Activated CD4-positive, CD25-positive, alpha-beta regulatory T cell treated with anti-CD3 and anti-CD28 coated beads, Interleukin-2, amount 50 U/mL, for 72 hours (primary cell): ENCODE data around the gene CFAP100.

Experiments used
- DNase-seq: peaks from one replicate; pipeline ENCODE4 v3.0.0; 2021

Gene CFAP100

DNA sequence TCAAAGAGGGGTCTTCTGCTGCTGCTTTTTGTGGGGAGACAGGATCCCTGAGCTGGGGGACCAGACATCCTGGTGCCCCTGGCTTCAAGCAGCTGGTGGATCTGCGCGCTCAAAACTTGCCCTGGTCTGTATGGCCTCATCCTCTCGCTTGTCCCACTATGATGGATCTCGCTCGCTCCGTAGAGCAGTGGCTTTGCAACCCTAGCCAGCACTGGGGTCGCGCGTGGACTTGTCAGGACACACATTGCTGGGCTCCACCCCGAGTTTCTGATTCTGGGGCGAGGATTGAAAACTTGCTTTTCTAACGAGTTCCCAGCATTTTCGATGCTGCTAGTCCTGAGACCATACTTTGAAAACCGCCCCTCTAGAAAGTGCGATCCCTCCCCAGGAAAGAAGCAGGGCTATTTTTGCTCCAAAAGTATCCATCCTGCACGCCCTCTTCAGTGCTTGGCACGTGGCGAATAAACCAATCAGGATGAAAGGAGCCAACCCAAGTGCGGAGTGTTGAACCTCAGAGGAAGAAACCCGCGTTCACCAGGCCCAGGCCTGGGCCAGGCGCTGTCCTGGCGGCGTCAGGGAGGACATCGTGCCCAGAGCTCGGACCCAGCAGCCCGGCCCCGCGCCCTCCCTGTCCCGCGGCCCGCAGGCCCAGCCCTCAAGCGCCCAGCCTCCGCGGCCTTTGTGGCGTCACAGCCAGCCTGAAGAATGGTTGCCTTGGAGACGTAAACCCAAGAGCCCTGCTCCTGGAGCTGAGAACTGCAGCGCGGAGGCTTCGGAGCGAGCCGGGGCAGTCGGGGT, at the start of gene CFAP100:
CFAP100 (plus strand) TSS at position 731 of the 798 bp plus-strand sequence. CDS start 1,092 bp downstream, outside the sequence.
- DNase-seq, result no peak

DNA sequence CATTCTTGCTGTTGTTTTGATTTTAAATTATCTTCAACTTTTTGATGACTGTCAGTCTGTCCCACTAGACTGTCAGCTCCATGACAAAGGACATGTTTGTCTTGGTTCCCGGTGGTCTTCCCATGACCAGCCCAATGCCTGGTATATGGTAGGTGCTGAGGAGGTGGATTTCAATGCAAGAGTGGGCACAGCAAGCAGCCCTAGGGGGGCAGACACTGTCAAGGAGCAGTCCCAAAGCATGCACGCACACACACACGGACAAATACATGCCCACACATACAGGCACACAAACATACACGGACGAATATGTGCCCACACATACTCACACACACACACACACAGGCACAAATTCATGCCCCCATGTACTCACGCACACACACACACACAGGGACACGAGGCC, 49.5 kb upstream of the CFAP100 start:
- peak; percentile 6 for DNase-seq

DNA sequence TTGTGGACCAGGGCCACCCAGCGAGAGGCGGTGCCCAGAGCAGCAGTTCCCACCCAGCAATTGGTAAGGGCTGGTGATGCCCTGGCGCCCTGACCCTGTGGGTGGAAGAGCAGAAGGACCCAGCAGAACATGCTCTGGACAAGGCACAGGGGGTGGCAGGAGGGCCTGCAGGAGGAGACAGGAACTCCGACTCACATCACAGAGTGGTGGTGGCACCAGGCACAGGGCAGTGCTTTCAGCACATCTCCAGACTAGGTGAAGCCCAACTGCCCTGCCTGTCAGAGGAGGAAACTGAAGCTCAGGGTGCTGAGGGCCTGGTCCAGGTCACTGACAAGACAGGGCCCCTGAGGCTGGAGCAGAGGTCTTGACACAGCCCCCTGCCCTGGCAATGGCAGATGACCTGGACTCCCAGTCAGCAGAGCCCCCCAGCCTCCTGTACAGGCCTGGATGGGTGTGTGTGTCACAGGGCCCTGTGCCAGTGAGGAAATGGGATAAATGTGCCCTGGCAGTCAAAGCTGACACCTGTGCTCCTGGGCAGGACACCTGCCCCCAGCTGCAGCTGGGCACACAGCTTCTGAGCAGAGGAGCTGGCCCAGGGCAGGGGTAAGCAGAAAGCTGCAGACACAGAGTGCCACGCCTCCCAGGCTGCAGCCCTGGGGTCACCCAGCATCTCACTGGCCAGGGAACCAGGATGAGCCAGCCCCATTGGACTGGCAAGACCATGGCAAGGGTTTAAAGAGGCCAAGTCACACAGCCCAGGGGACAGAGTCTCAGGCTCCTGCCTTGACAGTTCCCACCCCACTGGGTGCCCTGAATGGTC, 48.9 kb upstream of the CFAP100 start:
- DNase-seq, result peak; percentile 22

DNA sequence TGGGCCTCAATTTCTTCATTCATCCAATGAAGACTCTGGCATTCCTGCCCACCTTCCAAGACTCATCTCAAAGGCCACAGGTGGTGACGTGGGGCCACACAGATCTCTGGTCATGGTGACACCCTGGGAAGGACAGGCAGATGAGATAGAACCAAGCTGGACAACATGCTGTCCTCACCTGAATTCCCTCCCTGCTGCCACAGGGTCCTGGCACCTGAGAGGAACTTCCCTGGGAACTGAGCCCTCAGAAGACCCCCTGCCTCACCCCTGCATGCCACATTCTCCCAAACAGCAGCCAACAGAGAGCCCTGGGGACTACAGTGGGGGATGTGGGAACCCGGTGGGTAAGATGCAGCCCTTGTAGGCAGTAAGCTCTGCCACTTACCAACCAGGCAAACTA, 48.2 kb upstream of the CFAP100 start:
- DNase-seq, result no peak

DNA sequence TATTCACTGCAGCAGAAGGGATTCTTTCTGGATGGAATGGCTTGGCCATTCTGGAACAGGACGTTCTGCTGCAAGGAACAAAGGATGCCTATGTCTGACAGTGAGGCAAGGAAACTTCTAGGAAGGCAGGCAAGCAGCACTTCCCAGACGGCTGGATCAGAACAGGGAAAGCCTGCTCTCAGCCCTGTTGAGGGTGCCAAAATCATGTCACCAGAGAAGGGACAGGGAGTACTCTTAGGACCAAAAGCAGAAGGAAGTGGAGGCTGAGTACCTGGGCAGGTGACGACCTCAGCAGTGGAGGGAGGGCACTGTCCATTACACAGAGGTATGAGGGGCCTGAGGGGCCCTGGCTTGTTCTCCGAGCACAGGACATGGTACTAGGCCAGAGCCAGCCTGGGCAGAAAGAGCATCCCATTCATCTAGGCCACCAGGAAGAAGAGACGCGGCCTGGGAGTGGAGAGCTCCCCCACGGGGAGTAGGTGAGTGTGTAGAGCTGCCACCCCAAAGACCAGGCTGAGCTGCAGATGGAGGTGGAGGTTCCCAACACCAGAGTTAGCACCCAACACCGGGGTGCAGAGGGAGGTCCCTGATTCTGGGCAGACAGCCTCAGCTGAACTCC, 47.1 kb upstream of the CFAP100 start:
- DNase-seq, result peak; percentile 18

DNA sequence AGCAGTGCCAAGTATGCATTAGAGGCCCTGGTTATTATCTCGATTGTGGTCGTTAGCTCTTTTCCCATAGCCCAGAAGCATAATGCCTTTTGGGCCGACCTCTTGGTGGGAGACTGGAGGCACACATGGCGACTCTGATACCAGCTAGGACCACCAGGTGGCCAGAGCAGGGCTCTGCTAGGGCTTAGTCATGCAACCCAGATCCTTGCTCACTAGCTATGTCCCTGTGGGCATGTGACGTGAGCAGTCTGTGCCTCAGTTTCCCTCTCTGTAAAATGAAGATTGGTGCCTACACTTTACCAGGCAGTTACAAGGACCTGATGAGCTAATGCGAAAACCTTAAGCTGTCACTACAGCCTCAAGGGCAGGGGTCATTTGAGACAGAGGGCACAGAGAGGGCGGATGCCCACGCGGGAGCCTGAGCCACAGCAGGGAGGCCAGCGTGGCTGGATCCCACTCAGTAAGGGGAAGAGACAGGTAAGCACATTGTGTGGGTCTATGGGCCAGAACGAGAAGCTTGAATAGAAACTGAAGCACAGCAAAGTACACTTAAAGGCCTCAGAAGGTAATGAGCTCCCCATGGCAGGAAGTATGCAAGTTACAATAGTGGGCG, 46.3 kb upstream of the CFAP100 start:
- DNase-seq, result peak; percentile 25

DNA sequence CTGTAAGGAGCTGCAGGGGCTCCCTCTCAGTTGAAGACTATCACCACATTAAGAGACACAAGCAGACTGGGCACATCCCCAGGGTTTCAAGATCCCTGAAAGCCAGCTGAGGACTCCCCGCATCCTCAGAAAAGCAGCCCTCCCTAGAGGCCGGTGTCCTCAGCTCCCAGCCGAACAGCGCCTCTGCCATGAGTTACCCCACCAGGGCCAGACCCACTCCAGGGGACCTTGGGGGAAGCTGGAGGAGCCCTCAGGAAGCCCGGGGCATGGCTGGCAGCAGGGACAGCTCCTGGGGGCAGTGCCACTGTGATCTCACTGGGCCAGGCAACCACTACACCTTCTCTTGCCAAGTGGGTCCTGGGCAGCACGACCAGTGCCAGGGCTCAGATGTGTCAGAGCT, 45.6 kb upstream of the CFAP100 start:
- DNase-seq, result peak; percentile 18

DNA sequence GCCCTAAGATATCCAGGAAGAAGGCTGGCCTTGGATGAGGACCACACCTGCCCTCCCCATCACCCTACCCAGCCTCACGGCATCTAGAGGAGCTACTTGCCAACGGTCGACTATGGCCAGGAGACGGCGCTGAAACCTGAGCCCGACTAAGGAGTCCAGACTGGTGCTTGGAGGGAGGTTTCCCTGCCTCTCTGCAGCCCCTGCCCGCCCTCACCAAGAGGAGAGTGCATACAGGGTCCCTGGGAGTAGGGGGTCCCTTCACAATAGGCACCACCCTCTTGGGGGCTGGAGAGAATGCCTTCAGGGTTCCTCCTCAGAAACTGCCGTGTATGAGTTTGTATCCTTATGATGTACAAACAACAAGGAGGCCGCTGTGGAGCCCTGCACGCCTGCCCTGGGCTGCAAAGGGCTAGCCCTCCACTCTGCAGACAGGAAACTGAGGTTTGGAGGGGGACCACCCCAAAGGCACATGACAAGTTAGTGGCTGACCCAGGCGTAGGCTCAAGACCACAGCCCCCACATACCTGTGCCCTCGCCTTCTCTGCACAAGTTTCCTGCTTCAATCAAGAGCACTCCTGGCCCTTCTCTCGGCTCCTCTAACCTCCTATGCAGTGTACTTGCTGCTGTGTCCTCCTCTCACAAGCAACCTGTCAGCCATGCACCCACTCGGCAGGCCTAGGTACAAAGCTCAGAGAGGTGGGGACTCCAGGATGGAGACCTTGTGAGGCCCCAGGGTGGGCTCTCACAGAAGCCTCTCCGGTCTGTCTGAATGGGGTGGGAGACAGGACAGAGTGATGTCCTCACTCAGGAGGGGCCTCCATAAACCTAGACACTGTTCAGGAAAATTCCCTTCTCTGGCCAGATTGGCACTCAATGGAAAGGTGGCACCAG, 44.9 kb upstream of the CFAP100 start:
- DNase-seq, result peak; percentile 29

DNA sequence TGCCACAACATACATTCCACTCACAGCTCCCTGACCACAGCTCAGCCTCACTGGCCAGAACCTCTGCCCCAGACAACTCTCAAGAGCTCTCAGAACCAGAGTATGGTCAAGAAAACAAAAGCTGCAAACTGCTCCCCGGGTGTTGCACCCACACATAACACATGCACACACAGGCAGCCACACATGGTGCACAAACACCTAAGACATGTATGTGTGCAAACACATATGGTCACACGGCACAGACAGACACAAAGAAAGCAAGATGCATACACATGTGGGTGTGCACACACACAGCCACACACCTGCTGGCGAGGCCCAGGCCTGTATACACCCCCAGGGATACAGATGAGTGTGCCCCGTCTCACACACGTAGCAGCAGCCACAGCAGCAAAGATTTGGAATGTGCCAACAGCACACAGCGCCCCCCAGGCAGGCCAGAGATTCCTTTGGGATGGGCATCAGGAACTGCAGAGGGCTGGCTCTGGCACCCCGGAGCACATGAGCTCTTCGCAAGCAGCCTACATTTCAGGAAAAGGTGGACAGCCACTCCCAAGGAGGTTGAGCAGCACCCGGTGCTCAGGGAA, 44.1 kb upstream of the CFAP100 start:
- peak; percentile 14 for DNase-seq

DNA sequence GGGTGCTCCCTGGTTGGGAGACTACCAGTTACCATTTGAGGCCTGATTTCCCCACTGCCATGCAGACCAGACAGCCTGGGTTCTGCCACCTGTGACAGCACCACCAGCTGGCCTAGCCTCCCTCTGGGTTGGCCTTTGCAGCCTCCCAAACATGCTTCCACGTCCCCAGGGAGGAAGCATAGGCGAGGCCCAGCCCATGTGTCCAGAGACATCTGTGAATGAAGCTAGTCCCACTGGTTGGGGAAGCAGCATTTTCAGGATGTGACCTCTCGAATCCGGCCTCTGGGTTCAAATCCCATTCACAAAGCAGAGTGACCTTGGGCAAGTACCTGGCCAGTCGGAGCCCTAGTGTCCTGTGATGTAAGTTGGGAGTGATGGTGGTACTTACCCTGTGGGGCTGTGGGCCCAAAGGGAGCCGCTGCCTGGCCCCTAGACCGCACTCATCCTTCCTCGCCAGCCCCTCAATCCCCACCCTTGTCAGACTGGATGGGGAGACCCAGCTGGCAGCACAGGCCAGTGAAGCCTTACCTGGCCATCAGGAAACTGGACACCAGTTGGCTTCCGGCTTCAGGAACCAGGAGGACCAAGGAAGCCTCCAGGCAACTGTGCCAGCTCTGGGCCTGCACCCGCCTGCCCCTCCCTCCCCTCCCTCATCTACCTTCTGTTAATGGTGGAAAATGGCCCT, 43.5 kb upstream of the CFAP100 start:
- peak; percentile 6 for DNase-seq

DNA sequence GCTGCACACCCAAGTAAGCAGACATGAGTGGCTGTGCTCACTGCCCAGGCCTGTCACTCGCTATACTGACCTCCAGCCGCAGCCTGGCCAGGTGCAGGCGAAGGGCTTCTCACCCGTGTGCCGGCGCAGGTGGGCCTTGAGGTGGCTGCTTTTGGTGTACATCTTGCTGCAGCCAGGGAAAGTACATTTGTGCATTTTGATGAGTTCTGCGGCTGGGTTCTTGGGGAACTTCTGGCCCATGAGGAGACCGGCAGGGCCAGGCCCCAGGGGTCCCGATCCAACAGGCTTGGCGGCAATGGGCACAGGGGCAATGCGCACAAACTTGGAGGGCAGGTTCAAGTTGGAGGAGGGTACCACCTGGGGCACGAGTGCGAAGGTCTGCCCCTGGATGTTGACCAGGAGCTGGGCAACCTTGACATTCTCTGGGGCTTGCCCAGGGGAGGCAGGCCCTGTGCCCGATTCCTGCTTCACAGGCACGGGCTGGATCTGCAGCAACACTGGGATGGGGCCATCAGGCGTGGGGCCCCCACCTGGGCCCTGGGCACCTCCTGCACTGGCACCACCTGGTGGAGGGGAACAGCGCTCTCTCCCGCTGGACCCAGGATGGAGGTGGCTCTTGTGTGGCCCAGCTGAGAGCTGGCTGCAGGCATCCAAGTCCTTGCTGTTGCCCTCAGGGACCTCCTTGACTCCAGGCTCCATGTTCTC, 42.8 kb upstream of the CFAP100 start:
- DNase-seq, result peak; percentile 15

DNA sequence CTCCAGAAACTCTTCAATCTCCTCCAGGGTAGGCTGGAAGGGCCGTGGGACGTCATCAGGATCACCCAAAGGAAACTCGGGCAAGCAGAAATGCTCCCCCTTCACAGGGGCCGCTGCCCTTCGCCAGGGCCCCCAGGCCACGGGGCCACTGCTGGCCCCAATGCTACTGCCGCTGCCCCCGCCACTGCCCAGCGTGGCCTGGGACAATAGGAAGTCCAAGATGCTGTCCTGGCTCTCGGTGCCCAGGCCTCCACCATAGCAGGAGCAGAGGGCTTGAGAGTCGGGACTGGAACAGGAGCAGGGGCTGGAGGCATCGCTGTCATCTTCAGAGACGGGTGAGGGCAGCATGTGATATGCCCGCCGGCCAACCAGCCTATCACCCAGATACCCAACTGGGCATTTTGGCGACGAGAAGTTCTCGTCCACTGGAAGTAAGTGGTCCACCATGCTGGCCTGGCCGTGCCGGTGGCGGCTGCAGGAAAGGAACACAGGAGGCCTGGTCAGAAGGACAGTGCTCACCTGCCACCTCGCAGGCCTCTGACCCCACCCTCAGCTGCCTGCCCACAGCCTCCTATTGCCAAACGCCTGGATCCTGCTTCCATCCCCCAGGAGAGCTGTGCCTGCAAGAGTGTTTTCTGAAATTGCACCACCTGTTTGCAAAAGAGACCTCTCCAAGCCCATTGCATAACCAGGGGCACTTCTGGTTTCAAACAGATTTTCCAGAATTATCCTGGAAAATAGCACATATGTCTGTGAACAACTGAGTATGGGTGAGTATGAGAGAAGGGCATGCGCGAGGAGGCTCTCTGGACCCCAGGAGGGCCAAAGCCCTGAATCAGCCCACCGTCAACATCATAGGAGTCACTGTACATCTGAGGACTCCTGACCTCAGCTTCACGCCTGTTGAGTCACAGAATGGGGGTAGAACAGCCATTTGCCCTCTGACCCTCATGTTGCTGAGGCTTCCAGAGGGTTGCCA, 41.9 kb upstream of the CFAP100 start:
- peak; percentile 21 for DNase-seq

DNA sequence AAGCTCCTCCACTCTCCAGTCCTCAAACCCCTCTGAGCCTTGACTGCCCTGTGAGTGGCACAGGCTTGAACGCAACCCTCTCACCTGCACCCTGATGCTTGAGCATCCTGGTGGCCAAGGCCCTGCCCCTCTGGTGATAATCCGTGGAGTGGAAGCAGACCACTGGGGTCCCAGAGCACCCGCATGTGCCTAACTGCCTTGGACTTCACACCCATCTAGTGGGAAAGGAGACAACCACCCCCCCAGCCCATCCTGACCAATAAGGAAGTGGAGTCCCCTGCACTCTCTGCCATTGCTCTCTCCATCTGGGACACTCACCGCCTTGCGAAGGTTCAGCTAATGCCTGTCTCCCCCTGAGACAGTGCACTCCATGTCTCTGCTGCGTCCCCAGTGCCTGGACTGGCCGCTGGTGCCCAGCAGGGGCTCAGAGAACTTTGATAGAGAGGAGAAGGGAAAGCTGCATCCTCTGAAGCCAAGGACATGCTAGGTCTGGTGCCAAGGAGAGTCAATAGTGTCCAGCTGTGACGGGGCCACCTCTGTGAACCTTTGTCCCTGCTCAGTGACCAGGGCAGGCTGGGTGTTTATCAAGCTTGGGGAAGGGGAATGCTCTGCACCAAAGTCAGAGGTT, 40.9 kb upstream of the CFAP100 start:
- no peak for DNase-seq

DNA sequence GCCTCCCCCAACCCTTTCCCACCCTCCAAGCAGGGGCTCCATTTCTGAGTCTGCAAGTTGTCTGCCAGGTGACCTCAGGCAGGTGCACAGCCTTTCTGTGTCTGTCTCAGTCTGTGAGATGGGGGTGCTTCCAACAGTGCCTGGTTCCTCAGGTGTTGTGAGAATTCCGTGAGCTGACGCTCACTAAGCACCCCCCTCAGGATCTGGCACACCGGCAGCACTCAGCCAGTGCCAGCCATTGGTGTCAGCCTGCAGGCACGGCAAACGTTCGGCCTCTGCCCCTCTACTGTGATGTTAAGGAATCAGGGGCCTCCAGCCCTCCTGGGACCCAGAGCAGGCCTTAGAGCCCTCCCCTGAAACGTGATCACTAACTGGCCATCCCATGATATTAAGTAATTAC, 39.9 kb upstream of the CFAP100 start:
- DNase-seq, result no peak

DNA sequence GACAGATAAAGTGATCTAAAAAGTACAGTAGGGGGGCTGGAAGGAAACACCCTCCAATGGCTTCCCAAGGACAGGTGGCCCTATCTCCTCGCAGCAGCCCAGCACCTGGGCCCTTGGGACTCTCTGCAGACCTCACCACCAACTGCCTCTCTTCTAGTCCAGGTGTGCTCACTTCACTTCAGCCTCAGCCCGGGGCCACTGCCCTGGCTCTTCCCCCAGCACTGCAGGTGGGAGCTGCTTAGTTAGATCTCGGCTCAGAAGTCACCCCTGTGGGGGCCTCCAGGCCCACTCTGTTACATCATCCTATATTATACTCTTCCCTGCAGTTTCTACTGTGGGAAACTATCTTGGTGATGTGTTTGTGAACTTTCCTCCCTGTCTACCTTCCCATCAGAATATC, 39.5 kb upstream of the CFAP100 start:
- no peak for DNase-seq

DNA sequence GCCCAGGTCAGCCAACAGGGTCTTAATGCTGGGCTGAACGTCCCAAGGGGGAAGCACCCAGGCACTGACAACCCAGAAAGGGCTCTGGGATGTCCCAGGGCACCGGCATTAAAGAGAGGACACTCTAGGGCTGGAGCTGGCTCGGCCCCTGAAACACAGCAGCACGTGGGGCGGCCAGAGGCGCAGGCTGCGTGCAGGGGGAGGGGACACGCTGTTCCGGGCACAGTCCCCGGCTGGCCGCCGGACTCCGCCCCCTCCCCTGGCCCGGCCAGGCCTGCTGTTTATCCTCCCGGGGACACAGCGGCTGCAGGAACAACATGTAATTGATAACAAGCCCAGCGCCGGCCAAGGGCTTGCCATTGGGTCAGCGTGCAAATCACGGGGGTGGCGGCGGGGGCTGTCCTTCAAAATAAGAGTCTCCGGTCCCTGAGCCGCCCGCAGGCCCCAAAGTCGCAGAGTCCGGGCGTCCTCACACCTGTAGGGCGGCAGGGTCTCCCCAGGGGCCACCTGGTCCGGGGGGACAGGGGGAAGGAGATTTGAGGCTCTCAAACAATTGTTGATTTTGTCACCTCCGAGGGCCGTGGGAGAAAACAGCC, 38.8 kb upstream of the CFAP100 start:
- no peak for DNase-seq

DNA sequence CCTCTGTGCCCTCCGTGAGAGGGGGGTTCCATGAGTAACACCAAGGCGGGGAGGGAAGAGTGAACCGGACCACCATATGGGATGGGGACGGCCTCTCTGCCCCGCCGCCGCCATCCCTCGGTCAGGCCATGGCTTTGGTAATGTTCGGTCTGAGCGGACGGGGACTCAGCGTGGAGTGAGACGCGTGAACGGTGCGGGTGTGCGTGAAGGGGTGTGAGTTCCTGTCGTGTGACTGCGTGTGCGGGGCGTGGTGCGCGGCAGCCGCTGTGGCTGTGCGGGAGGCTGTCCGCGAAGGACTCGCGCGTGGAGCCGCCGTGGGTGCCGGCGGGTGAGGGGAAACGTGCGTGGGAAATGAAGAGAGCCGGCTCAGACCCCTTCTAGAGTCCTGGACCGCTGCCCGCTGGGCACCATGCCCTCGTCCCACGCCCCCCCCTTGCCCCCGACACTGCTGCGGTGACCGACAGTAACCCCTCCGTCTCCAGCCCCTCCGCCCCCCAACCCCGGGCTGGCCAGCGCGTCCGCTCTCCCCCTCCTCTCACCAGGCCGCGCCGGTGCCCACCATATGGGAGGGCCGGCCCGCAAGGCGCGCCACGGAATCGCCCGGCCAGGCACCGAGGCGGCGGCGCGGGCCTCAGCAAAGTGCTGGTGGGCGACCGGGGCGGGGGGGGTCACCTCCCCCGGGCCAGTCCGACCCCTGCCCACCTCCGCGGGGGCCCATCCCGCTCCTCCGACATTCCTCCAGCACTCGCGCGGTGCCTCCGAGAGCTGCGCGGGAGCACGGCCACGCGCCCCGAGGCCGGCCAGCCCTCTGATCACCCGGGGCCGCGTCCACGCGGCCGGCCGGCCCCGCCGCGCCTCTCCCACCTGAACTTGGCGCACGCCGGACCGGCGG, 38.1 kb upstream of the CFAP100 start:
- peak; percentile 40 for DNase-seq
